Inflammatory macrophage treated with lipopolysaccharide for 1 hour (primary cell): ENCODE data around the gene INTS3.
A peak's percentile ranks its signal among the peaks of the same experiment; 100 is the strongest.
"Not testable (repeated sequence)": the region's sequence is repeated elsewhere in the genome, so short reads cannot be mapped to it uniquely, and the experiment has no call there.

Experiments used
- DNase-seq, 2 donors: peaks; one replicate each; pipeline ENCODE4 v3.0.0-alpha.2; 2020 to 2022

The INTS3 gene

DNA sequence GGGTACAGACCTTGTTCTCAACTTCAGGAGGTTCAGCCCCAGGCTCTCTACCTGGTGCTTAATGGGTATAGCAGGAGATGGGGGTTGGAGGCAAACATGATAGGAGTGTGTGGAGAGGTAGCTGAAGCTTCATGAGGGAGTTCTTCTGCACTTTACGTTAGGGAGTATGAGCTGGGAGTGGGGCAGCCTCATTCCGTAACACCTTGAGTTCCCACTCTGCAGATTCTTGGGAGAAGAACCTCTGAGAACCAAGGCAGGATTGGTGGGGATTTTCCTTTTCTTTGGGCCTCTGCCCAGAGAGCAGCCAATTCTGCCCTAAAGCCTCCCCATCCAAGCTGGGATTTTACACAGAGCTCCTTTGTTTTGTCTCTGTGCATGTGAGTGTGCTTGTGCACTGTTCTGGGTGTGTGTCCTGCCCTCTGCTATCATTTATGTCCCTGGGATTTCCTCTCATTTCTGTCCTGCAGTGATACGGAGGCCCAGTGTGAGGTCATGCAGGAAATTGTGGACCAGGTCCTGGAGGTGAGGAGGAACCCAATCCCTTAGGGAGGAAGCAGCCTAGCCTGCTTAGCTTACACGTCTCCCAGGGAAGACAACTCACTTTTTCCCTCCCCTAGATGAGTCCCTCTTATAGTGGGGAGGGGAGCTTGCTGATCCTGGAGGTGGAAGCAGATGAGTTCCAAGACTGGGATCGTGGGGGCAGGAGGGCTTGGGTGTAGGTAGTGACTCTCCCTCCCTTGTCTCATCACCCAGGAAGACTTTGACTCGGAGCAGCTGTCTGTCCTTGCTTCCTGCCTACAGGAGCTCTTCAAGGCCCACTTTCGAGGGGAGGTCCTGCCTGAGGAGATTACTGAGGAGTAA, 35.7 kb downstream of the INTS3 start:
- DNase-seq, result no peak

DNA sequence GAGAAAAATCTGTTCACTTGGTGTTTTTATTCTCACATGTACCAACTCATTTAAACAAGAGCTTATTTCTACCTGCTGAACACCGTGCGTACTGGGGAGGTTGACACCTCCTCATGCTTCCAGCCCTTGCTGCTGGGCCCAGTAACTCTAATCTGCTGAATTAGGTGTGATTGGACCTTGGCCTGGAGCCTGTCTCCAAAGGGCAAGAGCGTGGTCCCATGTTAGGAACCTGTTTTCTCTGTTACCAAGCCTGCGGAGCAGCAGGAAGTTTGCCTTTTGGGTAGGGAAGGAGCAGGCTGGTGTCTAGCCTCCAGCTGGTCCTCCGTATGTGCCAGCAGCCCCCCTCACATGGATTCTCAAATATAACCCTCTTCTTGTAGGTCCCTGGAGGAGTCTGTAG, 36.5 kb downstream of the INTS3 start:
- DNase-seq, result no peak

- DNase-seq, result not testable (repeated sequence)
Measured at GRCh38 chr1:153766663-153767062, 38.8 kb downstream of the INTS3 start.

- DNase-seq, result no peak
Measured at GRCh38 chr1:153767519-153767918, 39.7 kb downstream of the INTS3 start.

GRCh38 chr1:153768316-153769181, 40.7 kb downstream of the INTS3 start:
- no peak for DNase-seq

GRCh38 chr1:153769221-153769620, 41.4 kb downstream of the INTS3 start:
- no peak for DNase-seq

DNA sequence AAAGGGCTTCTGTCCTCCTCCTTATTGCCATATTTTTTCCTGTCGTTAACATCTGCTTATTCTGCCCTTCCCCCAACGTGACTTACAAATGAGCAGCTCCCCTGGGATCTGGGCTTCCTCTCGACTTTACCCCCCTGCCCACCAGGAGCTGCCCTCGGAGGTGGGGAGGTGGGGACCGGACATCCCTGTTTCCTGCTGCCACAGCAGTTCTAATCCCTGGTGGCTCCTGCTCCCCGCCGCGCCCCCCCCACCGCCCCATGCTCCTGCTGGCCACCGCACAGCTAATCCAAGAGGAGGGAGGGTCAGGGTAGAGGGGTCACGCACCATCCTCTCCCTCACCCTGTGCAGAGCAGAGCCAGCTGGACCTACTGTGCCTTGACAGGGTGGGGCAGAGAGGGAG, 42.9 kb downstream of the INTS3 start:
- DNase-seq, result no peak

DNA sequence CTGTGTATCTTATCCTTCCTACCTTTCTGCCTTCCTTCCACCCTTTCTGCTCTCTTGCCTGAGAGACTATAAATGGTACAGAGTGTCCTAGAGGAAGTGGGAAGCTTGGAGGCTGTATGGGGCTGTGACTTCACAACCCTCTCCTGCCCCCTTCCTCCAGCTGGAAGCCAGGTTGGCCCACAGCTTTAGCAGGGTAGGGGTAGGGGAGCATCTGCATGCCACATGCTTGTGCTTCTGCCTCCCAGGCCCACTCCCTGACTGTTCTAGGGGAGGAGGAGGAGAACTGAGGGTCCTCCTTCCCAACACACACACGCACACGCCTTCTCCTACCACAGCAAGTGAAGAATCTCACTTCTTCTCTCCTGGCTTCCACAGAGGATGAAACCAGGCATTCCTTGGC, 43.4 kb downstream of the INTS3 start:
- no peak for DNase-seq

GRCh38 chr1:153771841-153772593, 44.2 kb downstream of the INTS3 start:
- no peak for DNase-seq

GRCh38 chr1:153773096-153773921, 45.5 kb downstream of the INTS3 start:
- peak; percentile 92 to 99 for DNase-seq

- peak in 1 of 2 donors; percentile 58 for DNase-seq
Measured at GRCh38 chr1:153774026-153774595, 46.3 kb downstream of the INTS3 start.

- DNase-seq, result peak; percentile 47 to 59
Measured at GRCh38 chr1:153774780-153775457, 47.1 kb downstream of the INTS3 start, which contains the start of gene SLC27A3. Gene SLC27A3 (plus strand): TSS chr1:153775407. CDS start chr1:153775498, 91 bp downstream.

- peak in 1 of 2 donors; percentile 24 for DNase-seq
Measured at GRCh38 chr1:153775458-153776327, 47.8 kb downstream of the INTS3 start.

DNA sequence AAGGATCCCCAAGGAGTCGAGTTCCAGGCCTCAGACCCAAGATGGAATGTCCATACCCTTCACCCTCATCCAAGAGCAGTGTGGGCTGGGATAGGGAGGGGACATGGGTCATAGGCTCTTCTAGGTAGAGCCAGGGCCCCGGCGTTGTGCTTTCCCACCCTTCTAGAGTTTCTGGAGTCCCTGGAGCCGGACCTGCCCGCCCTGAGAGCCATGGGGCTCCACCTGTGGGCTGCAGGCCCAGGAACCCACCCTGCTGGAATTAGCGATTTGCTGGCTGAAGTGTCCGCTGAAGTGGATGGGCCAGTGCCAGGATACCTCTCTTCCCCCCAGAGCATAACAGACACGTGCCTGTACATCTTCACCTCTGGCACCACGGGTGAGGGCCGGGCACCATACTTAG, 48.5 kb downstream of the INTS3 start:
- DNase-seq, result no peak

DNA sequence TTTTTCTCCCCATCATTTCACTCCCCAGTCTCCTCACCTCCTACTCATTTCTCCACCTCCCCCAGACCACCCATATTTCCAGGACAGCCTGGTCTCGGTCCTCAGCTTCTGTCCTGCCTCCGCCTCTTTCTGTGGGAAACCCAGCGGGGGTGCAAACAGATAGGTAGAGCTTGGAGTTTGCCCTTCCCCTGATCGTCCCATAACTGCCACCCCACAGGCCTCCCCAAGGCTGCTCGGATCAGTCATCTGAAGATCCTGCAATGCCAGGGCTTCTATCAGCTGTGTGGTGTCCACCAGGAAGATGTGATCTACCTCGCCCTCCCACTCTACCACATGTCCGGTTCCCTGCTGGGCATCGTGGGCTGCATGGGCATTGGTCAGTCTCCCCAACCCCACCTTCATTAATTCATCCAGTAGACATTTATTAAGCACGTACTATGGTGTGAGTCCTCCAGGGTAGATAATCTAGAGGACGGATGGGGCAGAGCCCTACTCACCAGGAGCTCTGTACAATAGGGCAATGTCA, 49.1 kb downstream of the INTS3 start:
- DNase-seq, result no peak

DNA sequence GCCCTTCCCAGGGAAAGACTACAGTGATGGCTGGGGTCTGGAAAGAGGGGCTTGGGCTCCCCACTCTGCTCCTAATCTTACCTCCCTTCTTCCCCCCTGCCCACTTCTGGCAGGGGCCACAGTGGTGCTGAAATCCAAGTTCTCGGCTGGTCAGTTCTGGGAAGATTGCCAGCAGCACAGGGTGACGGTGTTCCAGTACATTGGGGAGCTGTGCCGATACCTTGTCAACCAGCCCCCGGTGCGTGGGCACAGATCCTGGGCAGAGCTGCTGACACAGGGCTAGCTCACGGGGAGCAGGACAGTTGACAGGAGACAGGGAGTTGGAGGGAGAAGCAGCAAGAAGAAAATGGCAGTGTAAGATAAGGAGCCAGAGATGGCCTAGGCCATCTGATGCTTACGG, 49.8 kb downstream of the INTS3 start:
- no peak for DNase-seq

DNA sequence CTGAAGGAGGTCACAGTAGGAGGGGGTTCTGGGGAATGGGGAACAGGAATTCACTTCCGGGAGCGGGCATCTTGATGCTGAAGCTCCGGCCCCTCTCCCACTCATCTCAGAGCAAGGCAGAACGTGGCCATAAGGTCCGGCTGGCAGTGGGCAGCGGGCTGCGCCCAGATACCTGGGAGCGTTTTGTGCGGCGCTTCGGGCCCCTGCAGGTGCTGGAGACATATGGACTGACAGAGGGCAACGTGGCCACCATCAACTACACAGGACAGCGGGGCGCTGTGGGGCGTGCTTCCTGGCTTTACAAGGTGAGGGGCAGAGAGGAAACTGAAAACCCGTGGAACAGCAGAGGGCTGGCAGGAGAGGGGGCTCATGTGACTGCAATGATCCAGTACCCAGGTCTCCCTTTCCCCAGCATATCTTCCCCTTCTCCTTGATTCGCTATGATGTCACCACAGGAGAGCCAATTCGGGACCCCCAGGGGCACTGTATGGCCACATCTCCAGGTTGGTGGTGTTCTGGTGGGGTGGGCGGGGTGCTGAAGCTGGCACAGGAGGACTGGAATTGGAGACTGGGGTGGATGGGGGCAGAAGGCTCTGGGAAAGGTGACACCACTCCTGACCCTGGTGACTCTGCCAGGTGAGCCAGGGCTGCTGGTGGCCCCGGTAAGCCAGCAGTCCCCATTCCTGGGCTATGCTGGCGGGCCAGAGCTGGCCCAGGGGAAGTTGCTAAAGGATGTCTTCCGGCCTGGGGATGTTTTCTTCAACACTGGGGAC, 50.4 kb downstream of the INTS3 start:
- no peak for DNase-seq

- DNase-seq, result no peak
Measured at GRCh38 chr1:153778824-153779519, 51.1 kb downstream of the INTS3 start.
